Liver (tissue), 9 donors: ENCODE results near the gene ZBTB25. TPM values are rescaled to one million over a fixed set of nuclear protein-coding genes. Genes with fewer than 3 reads are reported as not detected.

ENCODE experiments used
- DNase-seq: peaks from one replicate; pipeline ENCODE4 v3.0.0-alpha.2; 2017; ENCODE audit warnings: low spot score
- H3K27ac ChIP-seq, 2 donors: one replicate each; pipeline ENCODE4 v1.7.0; 2013; ENCODE audit warnings: inconsistent platforms in 2 of 2, low read length in 2 of 2, control low read depth in 1 of 2, low read depth in 1 of 2, mild to moderate bottlenecking in 1 of 2
- H3K27me3 ChIP-seq, 4 donors: one replicate each; pipeline versions ENCODE4 v1.6.1 to v1.7.0; 2013; ENCODE audit warnings: low read length in 3 of 4, inconsistent platforms in 1 of 4, mild to moderate bottlenecking in 1 of 4, moderate library complexity in 1 of 4; ENCODE audit not compliant: control insufficient read depth in 4 of 4, insufficient read depth in 4 of 4
- H3K36me3 ChIP-seq, 4 donors: one replicate each; pipeline versions ENCODE4 v1.6.1 to v1.7.0; 2013; ENCODE audit warnings: low read length in 3 of 4, mild to moderate bottlenecking in 3 of 4, low read depth in 1 of 4, moderate library complexity in 1 of 4; ENCODE audit not compliant: control insufficient read depth in 4 of 4, insufficient read depth in 3 of 4
- H3K4me1 ChIP-seq, 4 donors: one replicate each; pipeline versions ENCODE4 v1.6.1 to v1.7.0; 2013; ENCODE audit warnings: low read length in 3 of 4, mild to moderate bottlenecking in 3 of 4, moderate library complexity in 1 of 4; ENCODE audit not compliant: control insufficient read depth in 4 of 4, insufficient read depth in 4 of 4
- H3K4me3 ChIP-seq, 3 donors: one replicate each; pipeline versions ENCODE4 v1.6.1 to v1.7.0; 2013; ENCODE audit warnings: low read length in 3 of 3, control low read depth in 1 of 3, low read depth in 1 of 3, mild to moderate bottlenecking in 1 of 3
- H3K9ac ChIP-seq, 2 donors: one replicate each; pipeline ENCODE4 v1.7.0; 2013; ENCODE audit warnings: low read length in 2 of 2, mild to moderate bottlenecking in 2 of 2, moderate library complexity in 2 of 2, control low read depth in 1 of 2, low read depth in 1 of 2
- H3K9me3 ChIP-seq, 4 donors: one replicate each; pipeline versions ENCODE4 v1.6.1 to v1.7.0; 2013; ENCODE audit warnings: low read length in 3 of 4; ENCODE audit not compliant: control insufficient read depth in 4 of 4
- ATF3 ChIP-seq: IDR thresholded peaks from 2 replicates; pipeline ENCODE4 v1.6.1; 2016; ENCODE audit warnings: antibody characterized with exemption
- EGR1 ChIP-seq, 2 donors: IDR thresholded peaks; 2 replicates each; pipeline ENCODE4 v1.6.1; 2016 to 2018; ENCODE audit warnings: antibody characterized with exemption in 2 of 2, low read depth in 2 of 2
- FOXA1 ChIP-seq: IDR thresholded peaks from 2 replicates; pipeline ENCODE4 v1.6.1; 2016; ENCODE audit warnings: antibody characterized with exemption
- FOXA2 ChIP-seq: IDR thresholded peaks from 2 replicates; pipeline ENCODE4 v1.6.1; 2016; ENCODE audit warnings: antibody characterized with exemption
- GABPA ChIP-seq, 2 donors: IDR thresholded peaks in 1 of 2; conservative IDR thresholded peaks in 1 of 2; 2 replicates each; pipeline ENCODE4 v1.6.1; 2016; ENCODE audit warnings: antibody characterized with exemption in 2 of 2, mild to moderate bottlenecking in 1 of 2, moderate library complexity in 1 of 2
- HNF4A ChIP-seq, 2 donors: conservative IDR thresholded peaks; 2 replicates each; pipeline ENCODE4 v1.6.1; 2016; ENCODE audit warnings: antibody characterized with exemption in 2 of 2, mild to moderate bottlenecking in 2 of 2
- HNF4G ChIP-seq: IDR thresholded peaks from 2 replicates; pipeline ENCODE4 v1.6.1; 2016; ENCODE audit warnings: antibody characterized with exemption
- JUND ChIP-seq, 2 donors: IDR thresholded peaks; 2 replicates each; pipeline ENCODE4 v1.6.1; 2016; ENCODE audit warnings: antibody characterized with exemption in 2 of 2
- MAX ChIP-seq: IDR thresholded peaks from 2 replicates; pipeline ENCODE4 v1.6.1; 2016; ENCODE audit warnings: antibody characterized with exemption
- NR2F2 ChIP-seq: IDR thresholded peaks from 2 replicates; pipeline ENCODE4 v1.6.1; 2016; ENCODE audit warnings: antibody characterized with exemption
- RAD21 ChIP-seq, 2 donors: IDR thresholded peaks; 2 replicates each; pipeline ENCODE4 v1.6.1; 2016; ENCODE audit warnings: antibody characterized with exemption in 2 of 2, mild to moderate bottlenecking in 2 of 2
- REST ChIP-seq: IDR thresholded peaks from 2 replicates; pipeline ENCODE4 v1.6.1; 2016; ENCODE audit warnings: antibody characterized with exemption, mild to moderate bottlenecking
- RXRA ChIP-seq, 2 donors: IDR thresholded peaks; 2 replicates each; pipeline ENCODE4 v1.6.1; 2017 to 2018; ENCODE audit warnings: antibody characterized with exemption in 2 of 2, mild to moderate bottlenecking in 1 of 2
- SP1 ChIP-seq: IDR thresholded peaks from 2 replicates; pipeline ENCODE4 v1.6.1; 2018; ENCODE audit warnings: antibody characterized with exemption, mild to moderate bottlenecking
- TAF1 ChIP-seq: conservative IDR thresholded peaks from 2 replicates; pipeline ENCODE4 v1.6.1; 2016; ENCODE audit warnings: antibody characterized with exemption, mild to moderate bottlenecking
- YY1 ChIP-seq: IDR thresholded peaks from 2 replicates; pipeline ENCODE4 v1.6.1; 2016; ENCODE audit warnings: antibody characterized with exemption, mild to moderate bottlenecking
- ZBTB33 ChIP-seq: IDR thresholded peaks from 2 replicates; pipeline ENCODE4 v1.6.1; 2016; ENCODE audit warnings: antibody characterized with exemption
- WGBS: extraction: QIAGEN DNeasy Blood & Tissue Kit; methylation state at CpG from one replicate; pipeline ENCODE4 v1.1.7; 2013; 5-methylcytosine and 5-hydroxymethylcytosine counted together
- polyA plus RNA-seq, 2 donors: library from polyadenylated mRNA; stranded (reverse) in 1 of 2; unstranded in 1 of 2; fragments of 200-250 nt in 1 of 2; fragments of >200 nt in 1 of 2; fragmentation: Nextera tagmentation in 1 of 2; extraction: Ambion mirVana in 1 of 2; gene quantifications; one replicate each; pipeline versions ENCODE4 v1.2.1 to v1.2.3, GENCODE V29; 2013 to 2015
- total RNA-seq, 2 donors: library from RNA; depleted of rRNA; stranded (reverse); fragments of >200 nt; gene quantifications; one replicate each; pipeline ENCODE4 v1.2.3, GENCODE V29; 2014
- donor health status: healthy.
- donor health status: healthy.
- donor health status: healthy.
- donor health status: healthy.
- donor health status: healthy.

ZBTB25 gene
- total and polyA plus RNA-seq, 4 donors = 1.4 to 5.9 (median 3.7) TPM

- no peak for TF ChIP-seq ZBTB33
Measured at GRCh38 chr14:64421166-64421565, 82.5 kb downstream of the ZBTB25 start (continued).

GRCh38 chr14:64419003-64419402, 84.6 kb downstream of the ZBTB25 start:
- Histone ChIP-seq H3K36me3 (peaks cover 20 to 81% (median 75%) of the 10 kb centered on the region in 4 donors), H3K4me1 (no peaks in the 10 kb centered on the region), H3K27me3 (no peaks in the 10 kb centered on the region), H3K9me3 (no peaks in the 10 kb centered on the region), H3K27ac (no peak overlapping the region), H3K9ac (no peak overlapping the region), H3K4me3 (no peak overlapping the region)
- WGBS = 74% methylated on average over 7 of the region's 7 CpGs
- TF ChIP-seq GABPA (IDR thresholded peaks at IDR 0.05 in 1 of 2, conservative IDR thresholded peaks at IDR 0.05 in 1 of 2) = no peak
- no peak for TF ChIP-seq ATF3
- no peak for TF ChIP-seq HNF4A (conservative IDR thresholded peaks at IDR 0.05)
- DNase-seq = no peak

- H3K4me1 ChIP-seq = no peaks in the 10 kb centered on the region
- H3K9me3 ChIP-seq = no peaks in the 10 kb centered on the region
- TF ChIP-seq FOXA2 (no peak), HNF4G (no peak), GABPA (IDR thresholded peaks at IDR 0.05 in 1 of 2, conservative IDR thresholded peaks at IDR 0.05 in 1 of 2) (no peak), RXRA (IDR thresholded peaks at IDR 0.05) (no peak), JUND (IDR thresholded peaks at IDR 0.05) (no peak), EGR1 (IDR thresholded peaks at IDR 0.05; ENCODE audit: low read depth in 2 of 2) (no peak), REST (no peak), HNF4A (conservative IDR thresholded peaks at IDR 0.05) (no peak), ZBTB33 (no peak), RAD21 (IDR thresholded peaks at IDR 0.05) (no peak), NR2F2 (no peak), TAF1 (no peak), ATF3 (no peak), YY1 (no peak), MAX (no peak), FOXA1 (no peak), SP1 (no peak)
- H3K36me3 ChIP-seq = peaks cover 24 to 84% (median 74%) of the 10 kb centered on the region in 4 donors
- no peak overlapping the region for H3K27ac ChIP-seq
- no peak for DNase-seq
- no peaks in the 10 kb centered on the region for H3K27me3 ChIP-seq
- no peak overlapping the region for H3K4me3 ChIP-seq
- WGBS = 97% methylated on average over 7 of the region's 7 CpGs
- no peak overlapping the region for H3K9ac ChIP-seq
Measured at GRCh38 chr14:64417771-64418125, 85.9 kb downstream of the ZBTB25 start.
